Suppressor macrophage treated with lipopolysaccharide for 4 hours (primary cell): ENCODE results near the gene ACBD6.
A peak's percentile ranks its signal among the peaks of the same experiment; 100 is the strongest.

Source experiments
- DNase-seq: peaks from one replicate; pipeline ENCODE4 v3.0.0-alpha.2; 2020

The ACBD6 gene

DNA sequence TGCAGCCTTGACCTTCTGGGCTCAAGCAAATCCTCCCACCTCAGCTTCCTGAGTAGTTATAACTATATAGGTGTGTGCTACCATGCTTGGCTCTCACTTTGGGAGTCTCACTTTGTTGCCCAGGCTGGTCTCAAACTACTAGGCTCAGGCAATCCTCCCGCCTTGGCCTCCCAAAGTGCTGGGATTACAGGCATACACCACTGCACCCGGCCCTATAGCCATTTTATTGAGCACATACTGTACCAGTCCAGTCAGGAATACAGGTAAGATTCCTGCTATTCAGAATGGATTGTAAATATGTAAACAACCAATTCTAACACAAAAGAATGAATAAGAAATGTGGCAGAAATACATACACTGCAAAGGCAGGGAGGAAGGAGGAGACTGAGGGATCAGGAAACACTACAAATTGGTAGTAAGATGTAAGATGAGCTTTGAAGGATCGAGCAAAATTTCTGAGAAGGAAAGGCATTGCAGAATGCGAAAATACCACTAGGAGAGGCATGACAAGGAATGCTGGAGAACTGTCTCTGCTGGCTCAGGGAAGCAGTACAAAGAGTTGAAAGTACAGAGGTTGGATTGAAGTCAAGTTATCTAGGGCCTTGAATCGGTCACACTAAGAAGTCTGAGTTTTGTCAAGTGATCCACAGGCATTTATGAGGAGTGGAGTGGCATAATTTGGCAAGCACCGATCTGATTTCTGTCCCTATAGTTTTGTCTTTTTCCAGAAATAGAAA lies 211.9 kb downstream of the ACBD6 start:
- no peak for DNase-seq

- no peak for DNase-seq
These were observed 213.4 kb downstream of the ACBD6 start for GRCh38 chr1:180288940-180289339.

DNA sequence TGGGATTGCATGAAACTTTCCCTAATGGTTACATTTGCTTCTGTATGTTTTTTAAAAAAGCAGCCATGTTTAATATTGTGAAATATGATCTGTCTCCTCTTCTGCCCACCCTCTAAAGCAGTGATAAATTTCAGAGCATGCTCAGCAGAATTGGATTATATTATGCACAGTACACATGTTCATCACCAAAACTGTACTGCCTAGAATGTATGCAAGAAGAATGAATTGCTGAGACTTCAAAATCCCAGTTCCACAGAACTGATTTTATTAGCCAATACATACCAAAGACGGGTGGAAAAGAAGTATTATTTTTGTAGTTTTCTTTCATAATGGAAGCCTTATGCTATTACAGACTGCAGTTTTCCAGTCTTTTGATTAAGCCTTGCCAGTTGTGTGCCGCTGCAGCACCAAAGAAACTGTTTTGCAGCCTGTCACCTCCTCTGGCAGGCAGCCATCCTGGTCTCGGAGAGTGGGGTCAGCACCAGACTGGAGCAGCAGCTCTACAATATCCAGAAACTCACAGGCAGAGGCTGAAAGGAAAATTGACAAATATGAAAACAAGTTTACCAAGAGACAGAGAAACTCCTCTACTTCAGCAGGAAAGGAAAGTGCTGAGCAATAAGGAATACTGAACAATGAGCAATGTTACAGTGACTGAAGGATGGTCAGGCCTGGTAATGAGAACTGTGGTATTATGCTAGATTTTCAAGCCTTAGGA lies 214.2 kb downstream of the ACBD6 start:
- DNase-seq, result peak; percentile 49

- no peak for DNase-seq
These were observed 216.0 kb downstream of the ACBD6 start for GRCh38 chr1:180286417-180286816.

DNA sequence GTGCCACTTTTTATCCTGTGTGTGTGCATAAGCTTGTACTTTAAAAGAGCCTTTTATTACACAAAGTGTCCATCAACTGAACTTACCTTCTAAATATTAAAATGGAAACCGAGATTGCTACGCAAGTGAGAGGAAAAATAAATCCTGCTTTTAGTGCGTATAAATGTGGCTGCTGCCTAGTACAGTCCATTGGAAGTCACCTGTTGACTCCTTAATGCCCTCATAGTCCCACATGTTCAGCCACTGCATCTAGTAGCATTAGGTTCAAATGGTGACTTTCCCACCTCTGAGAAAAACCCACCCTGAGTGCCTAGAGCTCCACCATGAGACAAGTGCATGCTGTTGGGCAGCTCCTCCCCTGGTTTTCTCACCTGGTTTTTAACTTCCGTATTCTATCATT lies 219.3 kb downstream of the ACBD6 start:
- DNase-seq, result no peak

DNA sequence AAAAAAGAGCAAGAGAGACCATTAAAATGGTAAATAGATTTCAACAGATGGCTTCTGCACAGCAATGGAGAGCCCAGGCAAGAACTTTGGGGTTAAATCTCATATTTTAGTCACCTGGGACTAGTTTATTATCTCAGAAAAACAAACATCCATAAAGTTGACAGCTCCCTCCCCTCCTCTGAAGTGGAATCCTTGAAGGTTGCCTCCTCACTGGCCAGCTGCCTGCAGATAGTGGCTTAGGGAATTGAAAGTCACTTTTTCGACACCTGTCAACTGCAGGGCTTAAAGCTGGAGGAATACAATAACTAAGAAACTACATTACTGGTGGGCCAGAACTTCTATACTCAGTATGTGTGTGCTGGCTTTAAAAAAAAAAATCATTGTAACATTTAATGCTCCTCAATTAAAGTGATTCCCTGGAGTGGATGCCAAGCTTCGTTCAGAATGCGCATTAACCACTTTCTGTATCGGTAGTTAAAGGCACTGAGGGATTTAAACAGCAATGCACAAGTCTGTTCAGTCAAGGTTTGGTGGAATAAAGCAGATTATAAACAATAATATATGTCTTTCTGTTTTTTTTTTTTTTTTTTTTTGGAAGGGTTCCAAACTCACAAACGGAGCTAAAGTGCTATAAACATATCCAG lies 219.9 kb downstream of the ACBD6 start:
- no peak for DNase-seq

DNA sequence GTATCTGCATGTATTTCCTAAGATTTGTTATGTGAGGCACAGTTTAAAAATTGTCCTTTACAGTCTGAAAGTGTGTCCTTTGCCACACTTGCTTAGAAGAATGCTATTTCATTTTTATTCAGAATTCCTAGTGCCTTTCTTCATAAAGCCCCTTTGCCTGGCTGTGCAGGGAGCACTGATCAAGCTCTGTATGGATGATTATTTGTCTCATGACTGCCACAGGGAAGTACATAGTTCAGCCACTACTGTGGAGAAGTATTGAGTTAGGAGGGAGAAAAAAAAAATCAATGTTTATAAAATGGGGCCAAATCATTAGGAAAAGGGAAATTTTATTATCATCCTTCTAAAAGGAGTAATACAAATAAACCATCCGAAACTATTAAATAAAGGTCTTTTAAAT lies 220.9 kb downstream of the ACBD6 start:
- peak; percentile 26 for DNase-seq

- no peak for DNase-seq
These were observed 221.8 kb downstream of the ACBD6 start for GRCh38 chr1:180280617-180281016.

GRCh38 chr1:180279651-180280050 lies 222.7 kb downstream of the ACBD6 start:
- DNase-seq, result no peak

GRCh38 chr1:180278596-180279395 lies 223.6 kb downstream of the ACBD6 start:
- peak; percentile 91 for DNase-seq

GRCh38 chr1:180278194-180278515 lies 224.2 kb downstream of the ACBD6 start:
- no peak for DNase-seq

DNA sequence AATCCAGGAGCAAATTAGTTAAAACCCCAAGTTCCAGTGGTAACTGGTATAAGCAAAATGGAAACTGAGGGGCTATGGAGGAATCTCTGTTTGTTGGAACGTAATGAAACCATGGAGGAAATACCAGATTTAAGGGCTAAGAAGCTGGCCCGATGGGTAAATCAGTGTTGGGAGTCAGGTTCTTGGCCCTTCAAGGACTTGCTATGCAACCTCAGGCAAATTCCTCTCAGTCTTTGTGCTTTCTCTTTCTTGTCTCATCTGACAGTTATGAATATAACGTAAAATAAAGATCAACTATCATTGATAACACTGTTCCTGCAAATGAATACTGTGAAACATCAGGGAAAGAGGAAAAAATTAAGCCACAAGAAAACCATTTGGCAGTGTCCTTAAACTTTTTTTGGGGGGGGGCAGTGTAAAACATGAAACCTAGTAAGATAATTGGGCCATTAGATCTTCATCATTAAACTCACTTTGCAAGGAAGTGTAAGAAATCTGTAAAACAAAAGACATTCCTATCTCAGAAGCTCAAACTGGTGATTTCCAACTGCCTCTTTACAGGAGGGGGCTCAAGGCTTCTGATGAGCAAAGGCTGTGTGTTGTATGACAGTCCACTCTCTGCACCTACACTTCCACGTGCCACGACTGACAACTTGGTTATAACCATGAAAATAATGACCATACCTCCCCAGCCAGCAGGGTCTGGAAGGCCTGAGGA lies 224.7 kb downstream of the ACBD6 start:
- no peak for DNase-seq

DNA sequence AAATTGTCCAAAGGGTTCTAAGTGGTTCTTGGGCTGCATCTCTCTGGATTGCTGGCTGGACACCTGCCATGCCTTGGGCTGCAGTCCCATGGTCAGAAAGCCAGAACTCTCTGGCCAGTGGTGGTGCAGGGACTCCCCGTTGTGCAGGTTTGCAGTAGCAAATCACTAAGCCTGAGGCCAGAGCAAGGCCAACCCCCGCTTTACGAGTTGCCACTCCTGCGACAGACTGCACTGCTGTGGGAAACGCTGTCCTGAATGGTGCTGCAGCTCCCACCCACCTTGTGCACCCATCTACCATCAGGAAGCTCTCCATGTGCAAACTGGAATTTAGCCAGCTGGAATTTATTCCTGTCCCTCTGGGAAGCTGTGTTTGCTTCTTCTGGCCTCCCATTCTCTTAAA lies 226.7 kb downstream of the ACBD6 start:
- DNase-seq, result no peak

DNA sequence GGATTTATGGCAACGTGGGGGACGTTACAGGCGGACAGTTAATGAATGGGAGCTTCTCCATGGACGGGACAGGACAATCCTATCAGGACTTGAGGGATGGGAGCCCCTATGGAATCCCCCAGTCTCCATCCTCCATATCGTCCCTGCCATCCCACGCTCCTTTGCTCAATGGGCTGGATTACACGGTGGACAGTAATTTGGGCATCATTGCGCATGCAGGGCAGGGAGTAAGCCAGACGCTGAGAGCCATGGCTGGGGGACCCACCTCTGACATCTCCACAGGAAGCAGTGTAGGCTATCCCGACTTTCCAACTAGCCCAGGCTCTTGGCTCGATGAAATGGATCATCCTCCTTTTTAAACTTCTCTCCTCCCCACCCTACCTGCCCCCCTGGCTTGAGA lies 228.2 kb downstream of the ACBD6 start:
- no peak for DNase-seq

- no peak for DNase-seq
These were observed 229.3 kb downstream of the ACBD6 start for GRCh38 chr1:180273066-180273465.

GRCh38 chr1:180272395-180272794 lies 230.0 kb downstream of the ACBD6 start:
- DNase-seq, result no peak

GRCh38 chr1:180271272-180272255 lies 230.8 kb downstream of the ACBD6 start:
- no peak for DNase-seq

DNA sequence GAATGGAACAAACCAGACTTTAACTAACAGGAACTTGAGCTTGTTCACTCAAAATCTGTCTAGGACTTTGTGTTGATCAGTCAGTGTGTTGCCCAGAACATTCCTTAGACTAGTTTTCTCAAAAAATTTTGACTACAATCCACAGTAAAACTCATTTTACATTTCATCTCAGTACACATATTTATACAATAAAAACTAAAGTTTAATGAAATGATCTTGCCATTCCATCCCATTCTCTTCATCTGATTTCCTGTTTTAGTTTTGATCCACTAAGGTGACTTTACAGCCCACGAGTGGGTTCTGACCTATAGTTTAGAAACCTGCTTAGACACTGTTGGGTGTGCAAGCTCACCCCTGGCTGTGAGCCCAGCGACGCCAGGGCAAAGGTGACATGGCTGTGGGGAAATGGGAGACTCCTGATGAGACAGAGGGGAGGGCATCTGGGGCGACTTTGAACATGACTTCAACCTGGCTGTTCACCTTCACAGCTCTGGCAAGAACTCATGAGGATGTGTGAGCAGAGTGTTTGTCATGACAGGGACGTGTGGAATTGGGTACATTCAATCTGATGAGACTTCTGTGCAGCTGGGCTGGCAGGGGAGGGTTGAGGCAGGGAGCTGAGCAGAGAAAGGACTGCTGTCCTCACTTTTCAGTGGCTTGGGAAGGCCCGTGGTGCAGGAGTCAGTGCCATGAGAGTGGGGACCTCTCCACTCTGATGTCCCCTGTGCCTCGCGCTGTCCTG lies 231.7 kb downstream of the ACBD6 start:
- DNase-seq, result no peak

GRCh38 chr1:180269645-180270529 lies 232.5 kb downstream of the ACBD6 start:
- DNase-seq, result peak; percentile 55
